CD4-positive, alpha-beta T cell treated with Interleukin-2 at 100 ng/mL for 4 hours (primary cell): Measurements from ENCODE around the gene FBXL22.
"Not testable (repeated sequence)": the region's sequence is repeated elsewhere in the genome, so short reads cannot be mapped to it uniquely, and the experiment has no call there.

Source experiments
- DNase-seq: peaks from one replicate; pipeline ENCODE4 v3.0.0-alpha.2; 2020; ENCODE audit warnings: low spot score

Gene FBXL22

GRCh38 chr15:63612300-63612699 is 15.1 kb downstream of the FBXL22 start:
- DNase-seq, result no peak

- DNase-seq, result no peak
Measured at GRCh38 chr15:63615935-63616334, 18.7 kb downstream of the FBXL22 start.

GRCh38 chr15:63617147-63617546 is 20.0 kb downstream of the FBXL22 start:
- DNase-seq, result not testable (repeated sequence)

GRCh38 chr15:63617627-63618026 is 20.4 kb downstream of the FBXL22 start:
- not testable (repeated sequence) for DNase-seq

- not testable (repeated sequence) for DNase-seq
Measured at GRCh38 chr15:63620760-63621159, 23.6 kb downstream of the FBXL22 start.

- DNase-seq, result no peak
Measured at GRCh38 chr15:63623232-63623969, 26.2 kb downstream of the FBXL22 start.

GRCh38 chr15:63626955-63627354 is 29.8 kb downstream of the FBXL22 start:
- DNase-seq, result no peak

- DNase-seq, result no peak
Measured at GRCh38 chr15:63628123-63628822, 31.1 kb downstream of the FBXL22 start.

- no peak for DNase-seq
Measured at GRCh38 chr15:63630036-63630751, 33.0 kb downstream of the FBXL22 start.

GRCh38 chr15:63633312-63633711 is 36.1 kb downstream of the FBXL22 start:
- DNase-seq, result no peak

- no peak for DNase-seq
Measured at GRCh38 chr15:63634154-63634553, 37.0 kb downstream of the FBXL22 start.

- DNase-seq, result no peak
Measured at GRCh38 chr15:63636518-63637061, 39.4 kb downstream of the FBXL22 start.

GRCh38 chr15:63638839-63639238 is 41.7 kb downstream of the FBXL22 start:
- no peak for DNase-seq

GRCh38 chr15:63640146-63640545 is 43.0 kb downstream of the FBXL22 start:
- DNase-seq, result no peak
